K562 (cell line): ENCODE results near the gene C17orf114.

Experiments
- ATF4 ChIP-seq: fragments of 450-650 bp; formaldehyde crosslinking; IDR thresholded peaks from 2 replicates; pipeline ENCODE4 v1.4.0; 2022; ENCODE audit warnings: mild to moderate bottlenecking, moderate library complexity
- KLF1 ChIP-seq: fragments of 450-650 bp; IDR thresholded peaks from 2 replicates; pipeline ENCODE4 v1.6.1; 2016; ENCODE audit warnings: missing genetic modification characterization, missing compliant biosample characterization
- NUFIP1 ChIP-seq: fragments of 450-650 bp; IDR thresholded peaks from 2 replicates; pipeline ENCODE4 v1.6.1; 2018; ENCODE audit not compliant: partially characterized antibody
- POLR2A ChIP-seq: fragments of 450-650 bp; conservative IDR thresholded peaks from 2 replicates; pipeline ENCODE4 v1.6.1; 2016
- SIN3A ChIP-seq, 2 experiments: fragments of 150-350 bp in 1 of 2; IDR thresholded peaks; 2 replicates each; pipeline ENCODE4 v1.6.1; 2011 to 2016; ENCODE audit warnings: borderline replicate concordance in 2 of 2, low read depth in 2 of 2, low read length in 2 of 2, mild to moderate bottlenecking in 2 of 2, moderate library complexity in 2 of 2; ENCODE audit not compliant: control insufficient read depth in 1 of 2
- ZNF436 ChIP-seq: fragments of 250-450, 450-650 bp; sonication (Bioruptor Pico); formaldehyde crosslinking; IDR thresholded peaks from 2 replicates; pipeline ENCODE4 v1.7.0; 2020; ENCODE audit warnings: mild to moderate bottlenecking

- TF ChIP-seq KLF1, result no peak; the same call in 1 of the 2 replicates
- TF ChIP-seq SIN3A (IDR thresholded peaks at IDR 0.05; ENCODE audit: borderline replicate concordance in 2 of 2, control insufficient read depth in 1 of 2, low read depth in 2 of 2, low read length in 2 of 2), result 0 out of 4 replicates have a peak, but pooled peaks of 1 of the 2 experiments have one; percentile 10
- no peak for TF ChIP-seq NUFIP1
- no peak for TF ChIP-seq ATF4 (CRISPR knock-in tag)
- 0 out of 2 replicates have a peak, but pooled peaks have one; percentile 53 for TF ChIP-seq POLR2A
- TF ChIP-seq ZNF436 (CRISPR knock-in tag), result no peak
These were observed 31.2 kb upstream of the C17orf114 start, which contains the start of gene MINK1 for GRCh38 chr17:4833178-4833940.
